IMR-90 (cell line): ENCODE results near the gene ACKR4. TPM values are rescaled to one million over a fixed set of nuclear protein-coding genes. Genes with fewer than 3 reads are reported as not detected.

ENCODE experiments used
- ATAC-seq: fragments of 200-7000 bp; cut with Tn5 transposase; 2 replicates; pipeline ENCODE4 v1.9.1; 2020; ENCODE audit warnings: low read depth, mild to moderate bottlenecking, moderate library complexity
- BruUV-seq: library from RNA; stranded (reverse); fragments of 400-500 nt; replicated peaks from 2 replicates; lab custom pipeline; 2021; lab: Mats Ljungman, UMichigan
- CTCF ChIA-PET: fragments of 300-600 bp; formaldehyde crosslinking; extraction: SDS; loops from one replicate; lab custom pipeline; 2021; ENCODE audit warnings: antibody characterized with exemption; lab: Yijun Ruan, JAX
- POLR2A ChIA-PET: fragments of 300-600 bp; sonication (Branson Sonifier 250); formaldehyde crosslinking; loops from one replicate; lab custom pipeline; 2022; ENCODE audit warnings: antibody characterized with exemption; ENCODE audit not compliant: unreplicated experiment; lab: Charles Lee
- DNase-seq: peaks from one replicate; pipeline ENCODE4 v3.0.0; 2013
- H2AFZ ChIP-seq: replicated peaks from 2 replicates; pipeline ENCODE3; 2013; ENCODE audit warnings: low read length, mild to moderate bottlenecking; ENCODE audit not compliant: poor library complexity
- H2AK5ac ChIP-seq: 2 replicates; pipeline ENCODE4 v1.6.1; 2013; ENCODE audit warnings: low read depth, low read length, inconsistent platforms
- H2AK9ac ChIP-seq: replicated peaks from 2 replicates; pipeline ENCODE3; 2013; ENCODE audit warnings: mild to moderate bottlenecking, low read depth, low read length, moderate library complexity; ENCODE audit not compliant: poor library complexity
- H2BK120ac ChIP-seq: 2 replicates; pipeline ENCODE4 v1.6.1; 2013; ENCODE audit warnings: low read depth, low read length, inconsistent platforms
- H2BK15ac ChIP-seq: 3 replicates; pipeline ENCODE4 v1.6.1; 2013; ENCODE audit warnings: low read depth, low read length, inconsistent platforms
- H2BK20ac ChIP-seq: 2 replicates; pipeline ENCODE4 v1.6.1; 2013; ENCODE audit warnings: low read depth, mild to moderate bottlenecking, inconsistent platforms, low read length, moderate library complexity
- H2BK5ac ChIP-seq: 2 replicates; pipeline ENCODE4 v1.6.1; 2013; ENCODE audit warnings: mild to moderate bottlenecking, low read depth, low read length, inconsistent platforms; ENCODE audit not compliant: poor library complexity, severe bottlenecking
- H3K14ac ChIP-seq: replicated peaks from 2 replicates; pipeline ENCODE4 v1.6.1; 2013; ENCODE audit warnings: low read depth, low read length, inconsistent platforms
- H3K18ac ChIP-seq: 2 replicates; pipeline ENCODE4 v1.6.1; 2013; ENCODE audit warnings: low read depth, low read length, control low read depth
- H3K23ac ChIP-seq: 2 replicates; pipeline ENCODE4 v1.6.1; 2013; ENCODE audit warnings: low read depth, low read length, inconsistent platforms
- H3K27ac ChIP-seq: 2 replicates; pipeline ENCODE4 v1.5.1; 2013; ENCODE audit warnings: mild to moderate bottlenecking, control low read depth, low read length; ENCODE audit not compliant: insufficient read depth
- H3K27me3 ChIP-seq: 2 replicates; pipeline ENCODE4 v1.6.1; 2013; ENCODE audit warnings: low read length; ENCODE audit not compliant: control insufficient read depth, insufficient read depth
- H3K36me3 ChIP-seq: 2 replicates; pipeline ENCODE4 v1.6.1; 2013; ENCODE audit warnings: low read length, mixed read lengths; ENCODE audit not compliant: control insufficient read depth, insufficient read depth
- H3K4ac ChIP-seq: 2 replicates; pipeline ENCODE4 v1.6.1; 2013; ENCODE audit warnings: low read depth, low read length, inconsistent platforms
- H3K4me1 ChIP-seq: 2 replicates; pipeline ENCODE4 v1.6.1; 2013; ENCODE audit warnings: low read length, mixed read lengths; ENCODE audit not compliant: control insufficient read depth, insufficient read depth
- H3K4me2 ChIP-seq: 2 replicates; pipeline ENCODE4 v1.6.1; 2013; ENCODE audit warnings: low read depth, mild to moderate bottlenecking, control low read depth, low read length, moderate library complexity
- H3K4me3 ChIP-seq: 2 replicates; pipeline ENCODE4 v1.5.1; 2013; ENCODE audit warnings: low read depth, mild to moderate bottlenecking, control low read depth, low read length, moderate library complexity; ENCODE audit not compliant: insufficient read depth
- H3K56ac ChIP-seq: 2 replicates; pipeline ENCODE4 v1.6.1; 2013; ENCODE audit warnings: low read length, inconsistent platforms; ENCODE audit not compliant: insufficient read depth; ENCODE audit errors: extremely low read depth
- H3K79me1 ChIP-seq, 2 experiments: 2 replicates each; pipeline ENCODE4 v1.6.1; 2013; ENCODE audit warnings: low read length in 2 of 2, inconsistent platforms in 1 of 2, low read depth in 1 of 2
- H3K9ac ChIP-seq: 2 replicates; pipeline ENCODE4 v1.6.1; 2013; ENCODE audit warnings: low read depth, low read length, control low read depth
- H3K9me1 ChIP-seq: 2 replicates; pipeline ENCODE4 v1.6.1; 2013; ENCODE audit warnings: low read length, inconsistent platforms; ENCODE audit not compliant: insufficient read depth
- H3K9me3 ChIP-seq: 2 replicates; pipeline ENCODE4 v1.6.1; 2013; ENCODE audit warnings: low read length; ENCODE audit not compliant: control insufficient read depth, insufficient read depth
- H4K20me1 ChIP-seq: 2 replicates; pipeline ENCODE4 v1.6.1; 2013; ENCODE audit warnings: low read length, inconsistent platforms; ENCODE audit not compliant: insufficient read depth
- H4K5ac ChIP-seq: 2 replicates; pipeline ENCODE4 v1.6.1; 2013; ENCODE audit warnings: mild to moderate bottlenecking, low read depth, low read length, control low read depth
- H4K8ac ChIP-seq, 2 experiments: 2 replicates each; pipeline ENCODE4 v1.6.1; 2013; ENCODE audit warnings: low read depth in 2 of 2, low read length in 2 of 2, control low read depth in 1 of 2, inconsistent platforms in 1 of 2
- H4K91ac ChIP-seq: 2 replicates; pipeline ENCODE4 v1.6.1; 2013; ENCODE audit warnings: low read depth, low read length, inconsistent platforms; ENCODE audit not compliant: insufficient read depth
- ELK1 ChIP-seq: fragments of 150-350 bp; IDR thresholded peaks from 2 replicates; pipeline ENCODE4 v1.6.1; 2016; ENCODE audit warnings: low read depth, mild to moderate bottlenecking, low read length, moderate library complexity, borderline replicate concordance
- FOS ChIP-seq: fragments of 150-350 bp; IDR thresholded peaks from 2 replicates; pipeline ENCODE4 v1.6.1; 2016; ENCODE audit warnings: low read depth, low read length
- MAFK ChIP-seq: IDR thresholded peaks from 2 replicates; pipeline ENCODE4 v1.6.1; 2012; ENCODE audit warnings: low read depth, low read length, improper control_type of control experiment
- MAZ ChIP-seq: IDR thresholded peaks from 2 replicates; pipeline ENCODE4 v1.6.1; 2012; ENCODE audit warnings: low read depth, mild to moderate bottlenecking, low read length, improper control_type of control experiment, moderate library complexity, borderline replicate concordance
- POLR2A ChIP-seq: IDR thresholded peaks from 2 replicates; pipeline ENCODE4 v1.6.1; 2012; ENCODE audit warnings: mild to moderate bottlenecking, low read depth, low read length
- RAD21 ChIP-seq: IDR thresholded peaks from 2 replicates; pipeline ENCODE4 v1.6.1; 2012; ENCODE audit warnings: low read length, improper control_type of control experiment
- RCOR1 ChIP-seq: IDR thresholded peaks from 2 replicates; pipeline ENCODE4 v1.6.1; 2012; ENCODE audit warnings: mild to moderate bottlenecking, low read length, improper control_type of control experiment; ENCODE audit not compliant: insufficient replicate concordance
- dilution Hi-C: fragments of 300-500 bp; cut with HindIII; formaldehyde crosslinking; loops from one replicate; pipeline ENCODE4 v1.14.3; 2018; ENCODE audit warnings: low sequenced_read_pairs; ENCODE audit not compliant: unreplicated experiment
- in situ Hi-C: fragments of 300-500 bp; cut with MboI; formaldehyde crosslinking; loops from 3 replicates; pipeline ENCODE4 v1.14.3; 2019; ENCODE audit warnings: low sequenced_read_pairs, inconsistent platforms, mixed read lengths
- intact Hi-C: fragments of 100-400 bp; cut with micrococcal nuclease; formaldehyde crosslinking; loops from 2 replicates; pipeline ENCODE4 v1.10.0; 2022
- polyA plus RNA-seq, 3 experiments: library from polyadenylated mRNA; depleted of rRNA; stranded (reverse); fragments of >200 nt; gene quantifications; 2 replicates each; pipeline ENCODE4 v1.2.3, GENCODE V29; 2012; ENCODE audit warnings: low replicate concordance in 1 of 3
- total RNA-seq: library from RNA; depleted of rRNA; stranded (reverse); fragments of >200 nt; gene quantifications from 2 replicates; pipeline ENCODE4 v1.2.3, GENCODE V29; 2012
- TF ChIP-seq, protein P1 (sequence below): fragments of 150-350 bp; IDR thresholded peaks from 2 replicates; pipeline ENCODE4 v1.6.1; 2017; ENCODE audit warnings: mild to moderate bottlenecking, antibody characterized with exemption, low read length, low read depth

The ACKR4 gene
- total and polyA plus RNA-seq, 2 of the 4 experiments (the other 2 are of a cell fraction) = 0.18 TPM; not detected in 1

DNA sequence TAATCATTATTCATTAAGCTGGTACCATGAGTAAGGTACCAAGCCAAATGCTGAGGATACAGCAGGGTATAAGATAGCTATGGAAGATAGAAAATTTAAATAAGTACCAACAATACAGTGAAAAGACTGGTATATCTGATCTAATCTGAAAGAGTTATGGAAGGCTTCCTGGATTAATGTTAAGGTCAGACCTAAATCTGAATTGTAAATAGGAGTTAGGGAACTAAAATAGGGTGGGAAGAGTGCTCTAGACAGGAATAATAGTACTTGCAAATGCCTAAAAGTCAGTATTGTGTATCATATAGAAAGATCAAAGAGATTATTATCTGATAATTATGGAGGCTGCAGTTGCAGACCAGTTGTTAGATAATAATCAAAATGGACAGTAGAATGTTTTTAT lies 2.6 kb upstream of the ACKR4 start:
- Histone ChIP-seq H3K56ac (peak overlapping the region; percentile 52; the same call in 1 of the 2 replicates), H3K9me1 (peaks cover 8% of the 10 kb centered on the region), H4K20me1 (no peaks in the 10 kb centered on the region), H3K9ac (no peak overlapping the region), H3K4me1 (peaks cover 8% of the 10 kb centered on the region), H3K4ac (peak overlapping the region; percentile 96; the same call in 1 of the 2 replicates), H4K91ac (no peak overlapping the region), H3K79me1 (peaks cover 0 to 12% of the 10 kb centered on the region in 2 experiments; a peak in 1 of 4 replicates), H3K23ac (peak overlapping the region; percentile 45; the same call in 1 of the 2 replicates), H2BK15ac (no peak overlapping the region), H3K9me3 (no peaks in the 10 kb centered on the region), H3K27ac (no peak overlapping the region), H2BK5ac (peak overlapping the region; percentile 100), H2AK5ac (no peak overlapping the region; the same call in 1 of the 2 replicates), H2BK20ac (peak overlapping the region; percentile 46), H4K8ac (no peak overlapping the region; a peak in 1 of 4 replicates), H3K4me2 (no peak overlapping the region), H4K5ac (no peak overlapping the region), H3K27me3 (no peaks in the 10 kb centered on the region), H3K4me3 (no peak overlapping the region), H3K18ac (peak overlapping the region; percentile 54; the same call in 1 of the 2 replicates), H2BK120ac (peak overlapping the region; percentile 96), H3K36me3 (peaks cover 5% of the 10 kb centered on the region), H2AFZ (no peak overlapping the region), H2AK9ac (no peak overlapping the region), H3K14ac (no peak overlapping the region)
- intact Hi-C loops (loop anchor here (5.0 kb wide), 1 partner anchor 52 kb away; no protein-coding TSS in a partner anchor), in situ Hi-C loops (no loop called here), dilution Hi-C loops (no loop called here)
- DNase-seq = no peak
- ChIA-PET CTCF (interaction anchor here (1.0 to 1.4 kb wide), 2 partner anchors 47 to 59 kb away, joined by 3 to 5 read pairs; no protein-coding TSS in a partner anchor), POLR2A (no interaction called here)
- no peak for ATAC-seq
- no peak for TF ChIP-seq MAFK
- TF ChIP-seq RAD21 = no peak
- no peak for TF ChIP-seq POLR2A
- no peak for TF ChIP-seq RCOR1
- no peak for TF ChIP-seq MAZ
- TF ChIP-seq, protein P1, sequence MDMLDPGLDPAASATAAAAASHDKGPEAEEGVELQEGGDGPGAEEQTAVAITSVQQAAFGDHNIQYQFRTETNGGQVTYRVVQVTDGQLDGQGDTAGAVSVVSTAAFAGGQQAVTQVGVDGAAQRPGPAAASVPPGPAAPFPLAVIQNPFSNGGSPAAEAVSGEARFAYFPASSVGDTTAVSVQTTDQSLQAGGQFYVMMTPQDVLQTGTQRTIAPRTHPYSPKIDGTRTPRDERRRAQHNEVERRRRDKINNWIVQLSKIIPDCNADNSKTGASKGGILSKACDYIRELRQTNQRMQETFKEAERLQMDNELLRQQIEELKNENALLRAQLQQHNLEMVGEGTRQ = no peak
- TF ChIP-seq ELK1 = no peak
- TF ChIP-seq FOS = no peak
- BruUV-seq = no TSS peak
